Endothelial cell of umbilical vein (primary cell): ENCODE data around the gene CLSTN2.

Source experiments
- JUN ChIP-seq: IDR thresholded peaks from 2 replicates; pipeline ENCODE4 v1.6.1; 2011; ENCODE audit warnings: borderline replicate concordance, low read depth; ENCODE audit not compliant: insufficient read length, insufficient read depth
- POLR2AphosphoS5 ChIP-seq: IDR thresholded peaks from 2 replicates; pipeline ENCODE4 v1.6.1; 2012; ENCODE audit warnings: low read depth, mild to moderate bottlenecking, control low read depth, low read length, moderate library complexity; ENCODE audit not compliant: insufficient read depth
- TF ChIP-seq, protein P1 (sequence below), 2 donors: IDR thresholded peaks; 1 replicate in 1 of 2; 2 replicates in 1 of 2; pipeline ENCODE4 v1.5.1; 2011; ENCODE audit warnings: low read length in 2 of 2, mild to moderate bottlenecking in 2 of 2, moderate library complexity in 2 of 2, control low read depth in 1 of 2, inconsistent platforms in 1 of 2, low read depth in 1 of 2; ENCODE audit not compliant: insufficient read depth in 1 of 2; ENCODE audit errors: extremely low read depth in 1 of 2

DNA sequence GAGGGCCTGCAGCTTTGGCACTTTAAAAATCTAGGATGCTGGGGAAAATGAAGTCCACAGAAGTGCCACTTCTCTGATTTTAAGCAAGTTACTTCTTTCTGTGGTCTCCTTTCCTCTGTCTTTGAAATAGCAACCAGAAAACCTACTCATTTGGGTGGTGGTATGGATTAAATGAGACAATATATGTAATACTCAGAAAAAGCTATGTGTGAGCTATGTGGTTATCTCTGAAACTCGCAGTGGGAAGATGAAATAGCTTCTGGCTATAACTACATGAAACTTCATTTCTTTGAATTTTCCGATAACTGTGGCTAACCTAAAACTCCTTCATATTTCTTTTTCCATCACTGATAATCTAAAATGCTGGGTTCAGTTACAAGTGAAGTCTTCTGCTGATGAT lies 368.9 kb downstream of the CLSTN2 start:
- TF ChIP-seq, protein P1, sequence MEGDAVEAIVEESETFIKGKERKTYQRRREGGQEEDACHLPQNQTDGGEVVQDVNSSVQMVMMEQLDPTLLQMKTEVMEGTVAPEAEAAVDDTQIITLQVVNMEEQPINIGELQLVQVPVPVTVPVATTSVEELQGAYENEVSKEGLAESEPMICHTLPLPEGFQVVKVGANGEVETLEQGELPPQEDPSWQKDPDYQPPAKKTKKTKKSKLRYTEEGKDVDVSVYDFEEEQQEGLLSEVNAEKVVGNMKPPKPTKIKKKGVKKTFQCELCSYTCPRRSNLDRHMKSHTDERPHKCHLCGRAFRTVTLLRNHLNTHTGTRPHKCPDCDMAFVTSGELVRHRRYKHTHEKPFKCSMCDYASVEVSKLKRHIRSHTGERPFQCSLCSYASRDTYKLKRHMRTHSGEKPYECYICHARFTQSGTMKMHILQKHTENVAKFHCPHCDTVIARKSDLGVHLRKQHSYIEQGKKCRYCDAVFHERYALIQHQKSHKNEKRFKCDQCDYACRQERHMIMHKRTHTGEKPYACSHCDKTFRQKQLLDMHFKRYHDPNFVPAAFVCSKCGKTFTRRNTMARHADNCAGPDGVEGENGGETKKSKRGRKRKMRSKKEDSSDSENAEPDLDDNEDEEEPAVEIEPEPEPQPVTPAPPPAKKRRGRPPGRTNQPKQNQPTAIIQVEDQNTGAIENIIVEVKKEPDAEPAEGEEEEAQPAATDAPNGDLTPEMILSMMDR (IDR thresholded peaks at IDR 0.05; ENCODE audit: extremely low read depth in 1 of 2, insufficient read depth in 1 of 2, low read depth in 1 of 2, low read length in 2 of 2): no peak
- TF ChIP-seq POLR2AphosphoS5: no peak
- no peak for TF ChIP-seq JUN
